Loucy (cell line): ENCODE results near the gene DDX10.

Experiments used
- CTCF ChIP-seq: fragments of 200-600 bp; sonication (generic); conservative IDR thresholded peaks from 2 replicates; pipeline ENCODE4 v1.5.1; 2014; ENCODE audit warnings: mild to moderate bottlenecking, antibody characterized with exemption, low read length
- EZH2phosphoT487 ChIP-seq: fragments of 200-600 bp; IDR thresholded peaks from 2 replicates; pipeline ENCODE4 v1.6.1; 2018; ENCODE audit warnings: antibody characterized with exemption, mild to moderate bottlenecking, moderate library complexity, borderline replicate concordance

- TF ChIP-seq CTCF (no peak), EZH2phosphoT487 (no peak)
These were observed 20.7 kb downstream of the DDX10 start for GRCh38 chr11:108685419-108686130.
